ENCODE measurements around the gene PZP. TPM values are rescaled to one million over a fixed set of nuclear protein-coding genes. Genes with fewer than 3 reads are reported as not detected.

The PZP gene
- total and polyA plus RNA-seq, 10 of the 15 experiments (the other 5 are each of a cell fraction or from before 2014, with no cell fraction given), result not detected

DNA sequence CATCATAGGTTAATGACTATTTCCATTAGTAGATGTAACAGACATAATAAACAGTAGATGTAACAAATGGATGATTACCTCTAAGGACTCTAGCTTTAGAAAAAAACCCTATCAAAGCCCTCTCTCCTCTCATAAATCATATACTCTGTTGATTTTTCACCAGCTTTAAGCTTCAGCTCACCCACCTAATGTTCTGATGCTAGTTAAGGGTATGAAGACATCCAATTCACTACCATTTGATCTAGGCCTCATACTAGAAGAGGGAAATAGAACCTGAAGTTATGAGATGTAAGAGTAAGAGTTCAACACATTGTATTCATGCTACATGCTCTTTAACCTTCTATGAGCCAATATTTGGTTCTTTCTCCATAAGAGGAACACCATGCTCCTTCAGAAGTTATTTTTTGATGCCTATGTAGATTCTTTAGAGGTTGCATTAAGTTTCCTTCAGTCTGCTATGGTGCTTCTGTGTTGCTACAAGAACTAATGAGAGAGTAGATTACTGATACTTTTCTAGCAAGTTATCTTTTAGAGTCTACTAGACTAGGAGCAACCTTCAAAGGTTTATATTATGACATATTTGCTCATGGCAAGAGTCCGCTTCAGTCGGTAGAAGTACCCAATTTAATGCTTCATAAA, 108.5 kb downstream of the PZP start:
- no peaks in the 10 kb centered on the region for H3K79me2 ChIP-seq (ENCODE audit: control insufficient read depth, insufficient read depth, low read length)
- POLR2A ChIA-PET, result no interaction called here
- SMC1A ChIA-PET (ENCODE audit: uncharacterized antibody, unreplicated experiment), result no interaction called here
- RAD21 ChIA-PET (ENCODE audit: unreplicated experiment), result no interaction called here
- no peaks in the 10 kb centered on the region for H3K36me3 ChIP-seq (ENCODE audit: control insufficient read depth in 2 of 2, insufficient read depth in 2 of 2, low read length in 1 of 2)
- H3K9me3 ChIP-seq (replicated peaks; ENCODE audit: control insufficient read depth, insufficient read depth, low read length), result no peaks in the 10 kb centered on the region
- no peak for DNase-seq (ENCODE audit: low read depth, low spot score)
- intact Hi-C loops (cut with micrococcal nuclease; ENCODE audit: unreplicated experiment) (no loop called here), in situ Hi-C loops (cut with MboI) (no loop called here)
- H3K4me1 ChIP-seq (ENCODE audit: control insufficient read depth, insufficient read depth, low read length), result no peaks in the 10 kb centered on the region
- no peak overlapping the region for H3K4me2 ChIP-seq (ENCODE audit: control insufficient read depth, insufficient read depth)
- no peak overlapping the region for H3K9ac ChIP-seq (ENCODE audit: control insufficient read depth, insufficient read depth, low read length)
- ATAC-seq, result no peak
- no TSS peak for BruUV-seq (replicated peaks)
- no peak overlapping the region for H2AFZ ChIP-seq (ENCODE audit: control insufficient read depth, low read depth, low read length)
- FAIRE-seq, result no peak
- CTCF ChIA-PET, result no interaction called here
- no peaks in the 10 kb centered on the region for H4K20me1 ChIP-seq (ENCODE audit: control insufficient read depth, insufficient read depth)
- no peak overlapping the region for H3K4me3 ChIP-seq
- 95% methylated on average over 2 of the region's 2 CpGs for WGBS (ENCODE audit: insufficient coverage, insufficient replicate concordance, low lambda C conversion rate, missing lambda C conversion rate)
- no peaks in the 10 kb centered on the region; a peak in 1 of 4 replicates for H3K27me3 ChIP-seq (replicated peaks in 1 of 2; ENCODE audit: control insufficient read depth in 2 of 2, insufficient read depth in 2 of 2, low read length in 1 of 2)
- H3K27ac ChIP-seq (ENCODE audit: control insufficient read depth, insufficient read depth), result no peak overlapping the region
- no peak for TF ChIP-seq CHD1 (IDR thresholded peaks at IDR 0.05; ENCODE audit: low read depth, low read length)
- TF ChIP-seq, protein P1, sequence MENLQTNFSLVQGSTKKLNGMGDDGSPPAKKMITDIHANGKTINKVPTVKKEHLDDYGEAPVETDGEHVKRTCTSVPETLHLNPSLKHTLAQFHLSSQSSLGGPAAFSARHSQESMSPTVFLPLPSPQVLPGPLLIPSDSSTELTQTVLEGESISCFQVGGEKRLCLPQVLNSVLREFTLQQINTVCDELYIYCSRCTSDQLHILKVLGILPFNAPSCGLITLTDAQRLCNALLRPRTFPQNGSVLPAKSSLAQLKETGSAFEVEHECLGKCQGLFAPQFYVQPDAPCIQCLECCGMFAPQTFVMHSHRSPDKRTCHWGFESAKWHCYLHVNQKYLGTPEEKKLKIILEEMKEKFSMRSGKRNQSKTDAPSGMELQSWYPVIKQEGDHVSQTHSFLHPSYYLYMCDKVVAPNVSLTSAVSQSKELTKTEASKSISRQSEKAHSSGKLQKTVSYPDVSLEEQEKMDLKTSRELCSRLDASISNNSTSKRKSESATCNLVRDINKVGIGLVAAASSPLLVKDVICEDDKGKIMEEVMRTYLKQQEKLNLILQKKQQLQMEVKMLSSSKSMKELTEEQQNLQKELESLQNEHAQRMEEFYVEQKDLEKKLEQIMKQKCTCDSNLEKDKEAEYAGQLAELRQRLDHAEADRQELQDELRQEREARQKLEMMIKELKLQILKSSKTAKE (IDR thresholded peaks at IDR 0.05; ENCODE audit: low read depth, poor library complexity, severe bottlenecking), result no peak
- TF ChIP-seq CHD2 (IDR thresholded peaks at IDR 0.05; ENCODE audit: borderline replicate concordance, low read depth, low read length), result no peak
- TF ChIP-seq RBBP5 (conservative IDR thresholded peaks at IDR 0.05), result no peak
- no peak for TF ChIP-seq SIX5 (IDR thresholded peaks at IDR 0.05; ENCODE audit: low read depth, low read length, severe bottlenecking)
- TF ChIP-seq, protein P2, sequence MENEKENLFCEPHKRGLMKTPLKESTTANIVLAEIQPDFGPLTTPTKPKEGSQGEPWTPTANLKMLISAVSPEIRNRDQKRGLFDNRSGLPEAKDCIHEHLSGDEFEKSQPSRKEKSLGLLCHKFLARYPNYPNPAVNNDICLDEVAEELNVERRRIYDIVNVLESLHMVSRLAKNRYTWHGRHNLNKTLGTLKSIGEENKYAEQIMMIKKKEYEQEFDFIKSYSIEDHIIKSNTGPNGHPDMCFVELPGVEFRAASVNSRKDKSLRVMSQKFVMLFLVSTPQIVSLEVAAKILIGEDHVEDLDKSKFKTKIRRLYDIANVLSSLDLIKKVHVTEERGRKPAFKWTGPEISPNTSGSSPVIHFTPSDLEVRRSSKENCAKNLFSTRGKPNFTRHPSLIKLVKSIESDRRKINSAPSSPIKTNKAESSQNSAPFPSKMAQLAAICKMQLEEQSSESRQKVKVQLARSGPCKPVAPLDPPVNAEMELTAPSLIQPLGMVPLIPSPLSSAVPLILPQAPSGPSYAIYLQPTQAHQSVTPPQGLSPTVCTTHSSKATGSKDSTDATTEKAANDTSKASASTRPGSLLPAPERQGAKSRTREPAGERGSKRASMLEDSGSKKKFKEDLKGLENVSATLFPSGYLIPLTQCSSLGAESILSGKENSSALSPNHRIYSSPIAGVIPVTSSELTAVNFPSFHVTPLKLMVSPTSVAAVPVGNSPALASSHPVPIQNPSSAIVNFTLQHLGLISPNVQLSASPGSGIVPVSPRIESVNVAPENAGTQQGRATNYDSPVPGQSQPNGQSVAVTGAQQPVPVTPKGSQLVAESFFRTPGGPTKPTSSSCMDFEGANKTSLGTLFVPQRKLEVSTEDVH (IDR thresholded peaks at IDR 0.05; ENCODE audit: low read depth, partially characterized antibody), result no peak
- TF ChIP-seq NFYB (IDR thresholded peaks at IDR 0.05; ENCODE audit: insufficient read depth, low read depth, low read length), result no peak
- TF ChIP-seq, protein P3, sequence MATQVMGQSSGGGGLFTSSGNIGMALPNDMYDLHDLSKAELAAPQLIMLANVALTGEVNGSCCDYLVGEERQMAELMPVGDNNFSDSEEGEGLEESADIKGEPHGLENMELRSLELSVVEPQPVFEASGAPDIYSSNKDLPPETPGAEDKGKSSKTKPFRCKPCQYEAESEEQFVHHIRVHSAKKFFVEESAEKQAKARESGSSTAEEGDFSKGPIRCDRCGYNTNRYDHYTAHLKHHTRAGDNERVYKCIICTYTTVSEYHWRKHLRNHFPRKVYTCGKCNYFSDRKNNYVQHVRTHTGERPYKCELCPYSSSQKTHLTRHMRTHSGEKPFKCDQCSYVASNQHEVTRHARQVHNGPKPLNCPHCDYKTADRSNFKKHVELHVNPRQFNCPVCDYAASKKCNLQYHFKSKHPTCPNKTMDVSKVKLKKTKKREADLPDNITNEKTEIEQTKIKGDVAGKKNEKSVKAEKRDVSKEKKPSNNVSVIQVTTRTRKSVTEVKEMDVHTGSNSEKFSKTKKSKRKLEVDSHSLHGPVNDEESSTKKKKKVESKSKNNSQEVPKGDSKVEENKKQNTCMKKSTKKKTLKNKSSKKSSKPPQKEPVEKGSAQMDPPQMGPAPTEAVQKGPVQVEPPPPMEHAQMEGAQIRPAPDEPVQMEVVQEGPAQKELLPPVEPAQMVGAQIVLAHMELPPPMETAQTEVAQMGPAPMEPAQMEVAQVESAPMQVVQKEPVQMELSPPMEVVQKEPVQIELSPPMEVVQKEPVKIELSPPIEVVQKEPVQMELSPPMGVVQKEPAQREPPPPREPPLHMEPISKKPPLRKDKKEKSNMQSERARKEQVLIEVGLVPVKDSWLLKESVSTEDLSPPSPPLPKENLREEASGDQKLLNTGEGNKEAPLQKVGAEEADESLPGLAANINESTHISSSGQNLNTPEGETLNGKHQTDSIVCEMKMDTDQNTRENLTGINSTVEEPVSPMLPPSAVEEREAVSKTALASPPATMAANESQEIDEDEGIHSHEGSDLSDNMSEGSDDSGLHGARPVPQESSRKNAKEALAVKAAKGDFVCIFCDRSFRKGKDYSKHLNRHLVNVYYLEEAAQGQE (IDR thresholded peaks at IDR 0.05; ENCODE audit: low read depth, low read length), result no peak
- TF ChIP-seq CEBPZ (IDR thresholded peaks at IDR 0.05; ENCODE audit: low read depth, low read length), result no peak
- TF ChIP-seq IRF4 (IDR thresholded peaks at IDR 0.05; ENCODE audit: low read depth, low read length), result no peak
